Measurements from ENCODE around the gene P2RY6. TPM values are rescaled to one million over a fixed set of nuclear protein-coding genes. Genes with fewer than 3 reads are reported as not detected.

Gene P2RY6
- total RNA-seq, 1 donor from 2014 or later: 0.74 TPM

DNA sequence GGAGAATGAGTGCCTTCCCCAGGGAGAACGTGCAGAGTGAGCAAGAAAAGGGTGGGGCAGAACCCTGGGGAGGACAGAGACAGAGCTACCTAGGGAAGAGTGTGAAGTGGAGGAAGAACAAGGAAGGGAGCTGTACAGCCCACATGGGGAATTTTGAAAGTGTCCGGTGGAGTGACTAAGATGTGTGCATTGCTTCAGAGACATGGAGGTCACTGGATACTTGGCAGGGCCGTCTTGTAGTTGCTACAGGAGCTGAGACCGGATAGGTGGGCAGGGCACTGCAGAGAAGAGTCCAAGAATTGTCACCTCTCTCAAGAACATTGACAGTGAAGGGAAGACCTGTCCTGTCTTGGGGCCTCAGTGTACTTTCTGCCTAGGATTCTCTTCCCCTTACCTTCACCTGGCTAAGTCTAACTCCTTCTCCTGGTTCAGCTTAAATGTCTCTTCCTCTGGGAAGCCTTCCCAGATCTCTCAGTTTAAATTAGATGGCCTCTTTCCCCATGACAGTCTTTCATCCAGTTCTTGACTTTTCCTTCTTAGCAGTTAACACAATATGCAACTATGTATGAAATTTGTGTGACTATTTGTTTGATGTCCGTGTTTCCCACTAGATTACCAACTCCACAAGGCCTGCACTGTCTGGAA lies 9.2 kb upstream of the P2RY6 start:
- no peak for DNase-seq (ENCODE audit: low spot score)
- peaks cover 5% of the 10 kb centered on the region for H3K4me1 Mint-ChIP-seq (ENCODE audit: unreplicated experiment)
- no peak overlapping the region for H3K4me3 Mint-ChIP-seq (ENCODE audit: unreplicated experiment)
- H3K36me3 Mint-ChIP-seq (ENCODE audit: low read depth, unreplicated experiment): no peaks in the 10 kb centered on the region
- TF ChIP-seq, protein P1, sequence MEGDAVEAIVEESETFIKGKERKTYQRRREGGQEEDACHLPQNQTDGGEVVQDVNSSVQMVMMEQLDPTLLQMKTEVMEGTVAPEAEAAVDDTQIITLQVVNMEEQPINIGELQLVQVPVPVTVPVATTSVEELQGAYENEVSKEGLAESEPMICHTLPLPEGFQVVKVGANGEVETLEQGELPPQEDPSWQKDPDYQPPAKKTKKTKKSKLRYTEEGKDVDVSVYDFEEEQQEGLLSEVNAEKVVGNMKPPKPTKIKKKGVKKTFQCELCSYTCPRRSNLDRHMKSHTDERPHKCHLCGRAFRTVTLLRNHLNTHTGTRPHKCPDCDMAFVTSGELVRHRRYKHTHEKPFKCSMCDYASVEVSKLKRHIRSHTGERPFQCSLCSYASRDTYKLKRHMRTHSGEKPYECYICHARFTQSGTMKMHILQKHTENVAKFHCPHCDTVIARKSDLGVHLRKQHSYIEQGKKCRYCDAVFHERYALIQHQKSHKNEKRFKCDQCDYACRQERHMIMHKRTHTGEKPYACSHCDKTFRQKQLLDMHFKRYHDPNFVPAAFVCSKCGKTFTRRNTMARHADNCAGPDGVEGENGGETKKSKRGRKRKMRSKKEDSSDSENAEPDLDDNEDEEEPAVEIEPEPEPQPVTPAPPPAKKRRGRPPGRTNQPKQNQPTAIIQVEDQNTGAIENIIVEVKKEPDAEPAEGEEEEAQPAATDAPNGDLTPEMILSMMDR (IDR thresholded peaks at IDR 0.05; ENCODE audit: unreplicated experiment): no peak
- H3K27ac Mint-ChIP-seq (ENCODE audit: unreplicated experiment): no peak overlapping the region
- H3K9me3 Mint-ChIP-seq (ENCODE audit: unreplicated experiment): no peaks in the 10 kb centered on the region
- peaks cover 19% of the 10 kb centered on the region for H3K27me3 Mint-ChIP-seq (ENCODE audit: unreplicated experiment)

- DNase-seq (ENCODE audit: low spot score): no peak
- Mint-ChIP-seq H3K36me3 (ENCODE audit: low read depth, unreplicated experiment) (no peaks in the 10 kb centered on the region), H3K4me3 (ENCODE audit: unreplicated experiment) (no peak overlapping the region), H3K27ac (ENCODE audit: unreplicated experiment) (no peak overlapping the region), H3K27me3 (ENCODE audit: unreplicated experiment) (peaks cover 23% of the 10 kb centered on the region), H3K9me3 (ENCODE audit: unreplicated experiment) (no peaks in the 10 kb centered on the region), H3K4me1 (ENCODE audit: unreplicated experiment) (peaks cover 7% of the 10 kb centered on the region)
- TF ChIP-seq, protein P1 (IDR thresholded peaks at IDR 0.05; ENCODE audit: unreplicated experiment): no peak
Observed at GRCh38 chr11:73263640-73264039, 8.5 kb upstream of the P2RY6 start.

DNA sequence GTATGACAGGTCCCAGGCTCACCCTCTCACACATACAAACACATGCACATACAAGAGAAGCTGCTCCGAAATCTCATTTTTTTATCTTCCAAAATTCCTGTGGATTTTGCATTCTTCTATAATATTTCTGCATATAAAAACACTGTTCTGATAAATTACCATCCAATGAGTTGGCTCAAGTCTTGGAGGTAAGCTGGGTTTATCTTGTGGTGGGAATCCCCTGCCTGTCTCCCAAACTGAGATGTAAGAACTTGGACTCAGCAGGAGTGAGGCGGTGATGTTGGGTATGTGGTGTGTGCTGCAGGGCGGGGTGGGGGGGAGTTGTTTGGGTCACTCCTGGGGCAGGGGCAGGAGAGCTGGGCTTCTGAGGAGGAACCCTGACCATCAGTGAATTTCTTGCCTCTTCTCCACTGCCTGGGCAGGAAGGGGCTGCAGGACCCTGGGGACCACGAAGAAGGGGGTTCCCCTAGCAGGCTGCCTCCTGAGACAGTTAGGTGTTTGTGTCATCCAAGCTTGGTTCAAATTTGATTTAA lies 6.8 kb upstream of the P2RY6 start:
- no peaks in the 10 kb centered on the region for H3K9me3 Mint-ChIP-seq (ENCODE audit: unreplicated experiment)

DNA sequence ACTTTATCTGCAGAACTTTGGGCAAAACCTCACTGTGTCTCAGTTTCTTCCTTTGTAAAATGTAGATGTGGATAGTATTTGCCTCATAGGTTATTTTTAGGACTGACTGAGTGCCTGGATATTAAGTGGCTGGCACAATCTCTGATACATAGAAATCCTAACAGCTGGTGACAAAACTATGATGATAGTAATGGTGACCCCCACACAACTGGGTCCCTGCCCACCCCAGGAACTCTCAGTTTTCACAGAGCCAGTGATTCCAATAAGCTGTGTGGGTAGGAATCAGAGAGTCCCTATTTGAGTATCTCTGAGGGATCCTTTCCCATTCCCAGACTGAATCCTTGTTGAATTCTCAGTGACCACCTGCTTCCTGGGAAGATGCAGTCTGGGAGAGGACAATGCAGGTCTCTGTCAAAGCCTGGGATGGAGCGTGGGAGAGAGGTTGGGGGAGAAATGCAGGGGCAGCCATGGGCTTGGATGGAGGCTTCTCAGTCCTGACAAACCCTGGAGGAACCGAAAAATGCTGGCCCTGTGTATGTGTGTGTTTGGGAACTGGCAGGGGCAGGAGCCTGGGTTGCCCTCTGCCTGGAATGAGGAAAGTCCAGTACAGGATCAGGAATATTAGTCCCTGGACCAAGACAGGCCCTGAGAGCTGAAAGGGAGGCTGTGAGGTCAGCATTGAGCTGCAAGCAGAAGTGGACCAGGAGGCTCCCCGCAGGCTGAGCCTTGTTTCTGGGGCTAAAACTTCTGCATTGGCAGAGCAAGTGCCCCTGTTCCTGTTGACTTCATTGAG lies 6.1 kb upstream of the P2RY6 start:
- TF ChIP-seq, protein P1 (IDR thresholded peaks at IDR 0.05; ENCODE audit: unreplicated experiment): no peak
- H3K4me3 Mint-ChIP-seq (ENCODE audit: unreplicated experiment): no peak overlapping the region
- peaks cover 22% of the 10 kb centered on the region for H3K27me3 Mint-ChIP-seq (ENCODE audit: unreplicated experiment)
- no peaks in the 10 kb centered on the region for H3K9me3 Mint-ChIP-seq (ENCODE audit: unreplicated experiment)
- no peak for DNase-seq (ENCODE audit: low spot score)
- H3K27ac Mint-ChIP-seq (ENCODE audit: unreplicated experiment): no peak overlapping the region
- H3K36me3 Mint-ChIP-seq (ENCODE audit: low read depth, unreplicated experiment): no peaks in the 10 kb centered on the region
- H3K4me1 Mint-ChIP-seq (ENCODE audit: unreplicated experiment): peaks cover 24% of the 10 kb centered on the region

More for the DNA sequence above, 6.8 kb upstream of the P2RY6 start:
- TF ChIP-seq, protein P1 (IDR thresholded peaks at IDR 0.05; ENCODE audit: unreplicated experiment): no peak
- DNase-seq (ENCODE audit: low spot score): no peak
- no peak overlapping the region for H3K27ac Mint-ChIP-seq (ENCODE audit: unreplicated experiment)
- H3K27me3 Mint-ChIP-seq (ENCODE audit: unreplicated experiment): peaks cover 22% of the 10 kb centered on the region
- no peaks in the 10 kb centered on the region for H3K36me3 Mint-ChIP-seq (ENCODE audit: low read depth, unreplicated experiment)
- no peak overlapping the region for H3K4me3 Mint-ChIP-seq (ENCODE audit: unreplicated experiment)
- H3K4me1 Mint-ChIP-seq (ENCODE audit: unreplicated experiment): peaks cover 22% of the 10 kb centered on the region

GRCh38 chr11:73266646-73267020 lies 5.5 kb upstream of the P2RY6 start:
- H3K4me1 Mint-ChIP-seq (ENCODE audit: unreplicated experiment): peaks cover 28% of the 10 kb centered on the region
- TF ChIP-seq, protein P1 (IDR thresholded peaks at IDR 0.05; ENCODE audit: unreplicated experiment): no peak
- no peaks in the 10 kb centered on the region for H3K9me3 Mint-ChIP-seq (ENCODE audit: unreplicated experiment)
- H3K36me3 Mint-ChIP-seq (ENCODE audit: low read depth, unreplicated experiment): no peaks in the 10 kb centered on the region
- H3K27me3 Mint-ChIP-seq (ENCODE audit: unreplicated experiment): peaks cover 22% of the 10 kb centered on the region
- DNase-seq (ENCODE audit: low spot score): no peak
- H3K27ac Mint-ChIP-seq (ENCODE audit: unreplicated experiment): no peak overlapping the region
- no peak overlapping the region for H3K4me3 Mint-ChIP-seq (ENCODE audit: unreplicated experiment)
